H1 (cell line): ENCODE results near the gene TBC1D32.
A peak's percentile ranks its signal among the peaks of the same experiment; 100 is the strongest.

Experiments
- CHD2 ChIP-seq: IDR thresholded peaks from 2 replicates; pipeline ENCODE4 v1.6.1; 2012; ENCODE audit warnings: low read length, improper control_type of control experiment
- CREB1 ChIP-seq: IDR thresholded peaks from 2 replicates; pipeline ENCODE4 v1.6.1; 2012; ENCODE audit warnings: inconsistent platforms
- CTCF ChIP-seq, 3 experiments: IDR thresholded peaks; 1 replicate in 2 of 3; 2 replicates in 1 of 3; pipeline versions ENCODE4 v1.5.1 to v1.6.1; 2011; ENCODE audit warnings: low read length in 3 of 3, mild to moderate bottlenecking in 3 of 3, inconsistent platforms in 2 of 3, low read depth in 1 of 3, moderate library complexity in 1 of 3; ENCODE audit not compliant: insufficient read depth in 1 of 3; ENCODE audit errors: control extremely low read depth in 1 of 3
- EGR1 ChIP-seq: IDR thresholded peaks from 2 replicates; pipeline ENCODE4 v1.6.1; 2011; ENCODE audit warnings: low read depth, low read length, borderline replicate concordance
- FOSL1 ChIP-seq: IDR thresholded peaks from 2 replicates; pipeline ENCODE4 v1.6.1; 2011; ENCODE audit warnings: mild to moderate bottlenecking, low read depth, low read length, moderate library complexity; ENCODE audit not compliant: insufficient read depth
- HDAC6 ChIP-seq: IDR thresholded peaks from one replicate; pipeline ENCODE4 v1.7.1; 2012; ENCODE audit warnings: low read depth, mild to moderate bottlenecking, inconsistent platforms, low read length, moderate library complexity
- POLR2AphosphoS5 ChIP-seq: IDR thresholded peaks from 2 replicates; pipeline ENCODE4 v1.6.1; 2011; ENCODE audit warnings: low read depth, low read length
- POU5F1 ChIP-seq: IDR thresholded peaks from 2 replicates; pipeline ENCODE4 v1.6.1; 2011; ENCODE audit warnings: low read depth, mild to moderate bottlenecking, low read length, moderate library complexity
- RAD21 ChIP-seq, 2 experiments: IDR thresholded peaks in 1 of 2; conservative IDR thresholded peaks in 1 of 2; 2 replicates each; pipeline ENCODE4 v1.6.1; 2011; ENCODE audit warnings: low read depth in 2 of 2, low read length in 2 of 2, improper control_type of control experiment in 1 of 2, inconsistent platforms in 1 of 2, mild to moderate bottlenecking in 1 of 2, moderate library complexity in 1 of 2
- SUZ12 ChIP-seq: fragments of 200-600 bp; sonication (generic); IDR thresholded peaks from 2 replicates; pipeline ENCODE4 v1.6.1; 2012; ENCODE audit warnings: mild to moderate bottlenecking, inconsistent platforms, low read length, moderate library complexity, mixed read lengths
- TCF12 ChIP-seq: IDR thresholded peaks from 2 replicates; pipeline ENCODE4 v1.6.1; 2011; ENCODE audit warnings: low read depth, mild to moderate bottlenecking, low read length
- YY1 ChIP-seq: IDR thresholded peaks from 2 replicates; pipeline ENCODE4 v1.6.1; 2011; ENCODE audit warnings: low read depth, mild to moderate bottlenecking, low read length

GRCh38 chr6:121222656-121223055, 111.6 kb downstream of the TBC1D32 start:
- no peak for TF ChIP-seq SUZ12
- TF ChIP-seq POLR2AphosphoS5 = no peak
- peak in 1 of 2 experiments; percentile 23; a peak in 3 of 4 replicates for TF ChIP-seq RAD21 (IDR thresholded peaks at IDR 0.05 in 1 of 2, conservative IDR thresholded peaks at IDR 0.05 in 1 of 2; ENCODE audit: low read depth in 2 of 2, low read length in 2 of 2)
- TF ChIP-seq CHD2 = no peak
- TF ChIP-seq YY1 = no peak
- TF ChIP-seq CREB1 = no peak
- TF ChIP-seq EGR1 = no peak
- TF ChIP-seq CTCF (IDR thresholded peaks at IDR 0.05; ENCODE audit: control extremely low read depth in 1 of 3, insufficient read depth in 1 of 3, low read depth in 1 of 3, low read length in 3 of 3) = no peak; a peak in 1 of 4 replicates
- TF ChIP-seq POU5F1 = no peak
- TF ChIP-seq TCF12 = no peak
- TF ChIP-seq HDAC6 = no peak
- no peak for TF ChIP-seq FOSL1
